AG04450 (cell line): Measurements from ENCODE around the gene PDIA6. TPM values are rescaled to one million over a fixed set of nuclear protein-coding genes. Genes with fewer than 3 reads are reported as not detected.

Experiments used
- CTCF ChIA-PET: fragments of 300-600, 350-600 bp; formaldehyde crosslinking; extraction: SDS; loops from one replicate; lab custom pipeline; 2022; ENCODE audit warnings: antibody characterized with exemption, inconsistent platforms; lab: Charles Lee
- POLR2A ChIA-PET: fragments of 350-600 bp; formaldehyde crosslinking; extraction: SDS; loops from one replicate; lab custom pipeline; 2021; ENCODE audit warnings: antibody characterized with exemption, inconsistent platforms; lab: Yijun Ruan, JAX
- DNase-seq: peaks from one replicate; pipeline ENCODE4 v3.0.0-alpha.2; 2011; ENCODE audit warnings: low read depth, low spot score
- H3K27ac ChIP-seq: one replicate; pipeline ENCODE4 v1.5.1; 2012; ENCODE audit warnings: low read depth, low read length, control low read depth
- H3K27me3 ChIP-seq: one replicate; pipeline ENCODE4 v1.6.0; 2012; ENCODE audit warnings: low read length; ENCODE audit not compliant: control insufficient read depth, insufficient read depth
- H3K4me3 ChIP-seq: 2 replicates; pipeline ENCODE4 v1.5.1; 2011; ENCODE audit warnings: mild to moderate bottlenecking, low read depth, low read length, control low read depth
- H3K9me3 ChIP-seq: 2 replicates; pipeline ENCODE4 v1.5.1; 2012; ENCODE audit warnings: low read length; ENCODE audit not compliant: control insufficient read depth, insufficient read depth
- CTCF ChIP-seq: IDR thresholded peaks from 2 replicates; pipeline ENCODE4 v1.5.1; 2011; ENCODE audit warnings: low read depth, low read length, control low read depth, inconsistent platforms
- polyA plus RNA-seq: library from polyadenylated mRNA; depleted of rRNA; stranded (reverse); fragments of >200 nt; gene quantifications from 2 replicates; pipeline ENCODE4 v1.2.3, GENCODE V29; 2011

The PDIA6 gene
- polyA plus RNA-seq, 1 experiment: 487 TPM

- no peak for TF ChIP-seq CTCF
- DNase-seq: no peak
- Histone ChIP-seq H3K9me3 (no peaks in the 10 kb centered on the region), H3K27me3 (peaks cover 29% of the 10 kb centered on the region), H3K27ac (no peak overlapping the region), H3K4me3 (no peak overlapping the region)
- ChIA-PET POLR2A (no interaction called here), CTCF (interaction anchor here (0.6 to 1.1 kb wide), 3 partner anchors 25 to 29 kb away, joined by 3 to 4 read pairs (median 3); no protein-coding TSS in a partner anchor)
Observed at GRCh38 chr2:10860081-10860813, 47.7 kb upstream of the PDIA6 start.

GRCh38 chr2:10859278-10859677 is 46.7 kb upstream of the PDIA6 start:
- H3K9me3 ChIP-seq: no peaks in the 10 kb centered on the region
- no peak for TF ChIP-seq CTCF
- no peak overlapping the region for H3K4me3 ChIP-seq
- CTCF ChIA-PET: interaction anchor here (0.6 to 0.9 kb wide), 2 partner anchors 15 to 24 kb away, joined by 3 read pairs; no protein-coding TSS in a partner anchor
- POLR2A ChIA-PET: no interaction called here
- peaks cover 38% of the 10 kb centered on the region for H3K27me3 ChIP-seq
- DNase-seq: no peak
- no peak overlapping the region for H3K27ac ChIP-seq

GRCh38 chr2:10848541-10848940 is 36.0 kb upstream of the PDIA6 start:
- TF ChIP-seq CTCF: no peak
- Histone ChIP-seq H3K27ac (no peak overlapping the region), H3K9me3 (peaks cover 5% of the 10 kb centered on the region; the same call in 1 of the 2 replicates), H3K27me3 (peaks cover 11% of the 10 kb centered on the region), H3K4me3 (no peak overlapping the region)
- DNase-seq: no peak
- ChIA-PET POLR2A (no interaction called here), CTCF (interaction anchor here (1.7 to 3.4 kb wide), 3 partner anchors 16 to 284 kb away, joined by 4 to 13 read pairs (median 11); a partner anchor contains a TSS)

GRCh38 chr2:10847008-10847407 is 34.4 kb upstream of the PDIA6 start:
- H3K27me3 ChIP-seq: peaks cover 8% of the 10 kb centered on the region
- DNase-seq: no peak
- H3K9me3 ChIP-seq: peaks cover 7% of the 10 kb centered on the region
- no peak overlapping the region for H3K4me3 ChIP-seq
- H3K27ac ChIP-seq: no peak overlapping the region
- TF ChIP-seq CTCF: no peak
- CTCF ChIA-PET: interaction anchor here (1.0 to 3.4 kb wide), 4 partner anchors 11 to 285 kb away, joined by 3 to 13 read pairs (median 8); a partner anchor contains a TSS
- POLR2A ChIA-PET: no interaction called here
